ENCODE measurements around the gene RTKN2. TPM values are rescaled to one million over a fixed set of nuclear protein-coding genes. Genes with fewer than 3 reads are reported as not detected.
"Not testable (repeated sequence)": the region's sequence is repeated elsewhere in the genome, so short reads cannot be mapped to it uniquely, and the experiment has no call there.

RTKN2 gene
- total and polyA plus RNA-seq, 2 of the 4 experiments (the other 2 are of a cell fraction): 0.75 to 0.90 TPM

- H3K4me1 ChIP-seq (ENCODE audit: control insufficient read depth, insufficient read depth, low read length); BruUV-seq (replicated peaks); H3K79me1 ChIP-seq (ENCODE audit: low read depth in 1 of 2, low read length in 2 of 2); H2AK9ac ChIP-seq (replicated peaks; ENCODE audit: low read depth, low read length, poor library complexity); H3K9me3 ChIP-seq (ENCODE audit: control insufficient read depth, insufficient read depth, low read length); H3K36me3 ChIP-seq (ENCODE audit: control insufficient read depth, insufficient read depth, low read length); H3K27me3 ChIP-seq (ENCODE audit: control insufficient read depth, insufficient read depth, low read length); dilution Hi-C loops (cut with HindIII; ENCODE audit: low sequenced_read_pairs, unreplicated experiment); H4K20me1 ChIP-seq (ENCODE audit: insufficient read depth, low read length); H2AFZ ChIP-seq (replicated peaks; ENCODE audit: low read length, poor library complexity); H3K9me1 ChIP-seq (ENCODE audit: insufficient read depth, low read length): not testable (repeated sequence)
- Histone ChIP-seq H3K27ac (ENCODE audit: insufficient read depth, low read length) (peak overlapping the region; percentile 100), H4K5ac (ENCODE audit: low read depth, low read length) (peak overlapping the region; percentile 98), H3K14ac (replicated peaks; ENCODE audit: low read depth, low read length) (peak overlapping the region; percentile 92), H4K8ac (ENCODE audit: low read depth in 2 of 2, low read length in 2 of 2) (peak overlapping the region; percentile 86 to 97), H2BK20ac (ENCODE audit: low read depth, low read length) (peak overlapping the region; percentile 99), H3K23ac (ENCODE audit: low read depth, low read length) (peak overlapping the region; percentile 94; the same call in 1 of the 2 replicates), H4K91ac (ENCODE audit: insufficient read depth, low read depth, low read length) (peak overlapping the region; percentile 98), H2BK15ac (ENCODE audit: low read depth, low read length) (peak overlapping the region; percentile 90), H2BK5ac (ENCODE audit: low read depth, low read length, poor library complexity, severe bottlenecking) (peak overlapping the region; percentile 100), H3K4ac (ENCODE audit: low read depth, low read length) (peak overlapping the region; percentile 99), H2AK5ac (ENCODE audit: low read depth, low read length) (peak overlapping the region; percentile 99), H3K9ac (ENCODE audit: low read depth, low read length) (peak overlapping the region; percentile 96), H3K4me2 (ENCODE audit: low read depth, low read length) (peak overlapping the region; percentile 89), H3K56ac (ENCODE audit: extremely low read depth, insufficient read depth, low read length) (peak overlapping the region; percentile 99), H2BK120ac (ENCODE audit: low read depth, low read length) (peak overlapping the region; percentile 99), H3K18ac (ENCODE audit: low read depth, low read length) (peak overlapping the region; percentile 99), H3K4me3 (ENCODE audit: insufficient read depth, low read depth, low read length) (peak overlapping the region; percentile 50)
- POLR2A ChIA-PET (ENCODE audit: unreplicated experiment): interaction anchor here (0.6 to 1.8 kb wide), 6 partner anchors 11 to 194 kb away, joined by 3 to 16 read pairs (median 3); no protein-coding TSS in a partner anchor
- in situ Hi-C loops (cut with MboI; ENCODE audit: low sequenced_read_pairs) (loop anchor here (25.0 kb wide), 2 partner anchors 1306 to 1431 kb away; partner anchors contain the start of gene RHOBTB1), intact Hi-C loops (cut with micrococcal nuclease) (loop anchor here (1.0 to 10.0 kb wide), 3 partner anchors 147 to 498 kb away; no protein-coding TSS in a partner anchor)
- ATAC-seq (ENCODE audit: low read depth) (peak; percentile 86), DNase-seq (peak; percentile 98)
- CTCF ChIA-PET: interaction anchor here (0.6 to 0.9 kb wide), 3 partner anchors 126 to 217 kb away, joined by 3 to 5 read pairs (median 3); no protein-coding TSS in a partner anchor
- peak; percentile 95 for TF ChIP-seq FOS (IDR thresholded peaks at IDR 0.05; ENCODE audit: low read depth, low read length)
- peak; percentile 68; the same call in 1 of the 2 replicates for TF ChIP-seq MAFK (IDR thresholded peaks at IDR 0.05; ENCODE audit: low read depth, low read length)
- peak; percentile 84 for TF ChIP-seq NFE2L2 (IDR thresholded peaks at IDR 0.05; ENCODE audit: low read depth, low read length)
- peak; percentile 98 for TF ChIP-seq CEBPB (IDR thresholded peaks at IDR 0.05; ENCODE audit: low read depth, low read length)
- 0 out of 2 replicates have a peak, but pooled peaks have one; percentile 28 for TF ChIP-seq MAZ (IDR thresholded peaks at IDR 0.05; ENCODE audit: borderline replicate concordance, low read depth, low read length)
- 0 out of 2 replicates have a peak, but pooled peaks have one; percentile 13 for TF ChIP-seq RAD21 (IDR thresholded peaks at IDR 0.05; ENCODE audit: low read length)
- TF ChIP-seq BHLHE40 (IDR thresholded peaks at IDR 0.05; ENCODE audit: low read depth, low read length): peak; percentile 41; the same call in 1 of the 2 replicates
- WGBS, 2 experiments (ENCODE audit: extremely low coverage in 2 of 2, insufficient read length in 1 of 2): no CpG with 5 or more reads among the region's 4 CpGs
Observed at GRCh38 chr10:62242965-62243646, 25.5 kb downstream of the RTKN2 start.

- ATAC-seq (ENCODE audit: low read depth); H3K79me1 ChIP-seq (ENCODE audit: low read depth in 1 of 2, low read length in 2 of 2); H3K27me3 ChIP-seq (ENCODE audit: control insufficient read depth, insufficient read depth, low read length); H3K4me2 ChIP-seq (ENCODE audit: low read depth, low read length); H3K36me3 ChIP-seq (ENCODE audit: control insufficient read depth, insufficient read depth, low read length); H2AK9ac ChIP-seq (replicated peaks; ENCODE audit: low read depth, low read length, poor library complexity); H3K9me3 ChIP-seq (ENCODE audit: control insufficient read depth, insufficient read depth, low read length); BruUV-seq (replicated peaks); H4K20me1 ChIP-seq (ENCODE audit: insufficient read depth, low read length); H3K9me1 ChIP-seq (ENCODE audit: insufficient read depth, low read length); H3K56ac ChIP-seq (ENCODE audit: extremely low read depth, insufficient read depth, low read length); H3K14ac ChIP-seq (replicated peaks; ENCODE audit: low read depth, low read length); dilution Hi-C loops (cut with HindIII; ENCODE audit: low sequenced_read_pairs, unreplicated experiment); H3K9ac ChIP-seq (ENCODE audit: low read depth, low read length); H2AFZ ChIP-seq (replicated peaks; ENCODE audit: low read length, poor library complexity); H3K4me3 ChIP-seq (ENCODE audit: insufficient read depth, low read depth, low read length); DNase-seq; H3K23ac ChIP-seq (ENCODE audit: low read depth, low read length); POLR2A ChIA-PET (ENCODE audit: unreplicated experiment): not testable (repeated sequence)
- intact Hi-C loops (cut with micrococcal nuclease): loop anchor here (10.0 kb wide), 1 partner anchor 497 kb away; no protein-coding TSS in a partner anchor
- WGBS, 2 experiments (ENCODE audit: extremely low coverage in 2 of 2, insufficient read length in 1 of 2): no CpG with 5 or more reads among the region's 4 CpGs
- peak overlapping the region; percentile 96 for H3K27ac ChIP-seq (ENCODE audit: insufficient read depth, low read length)
- peak overlapping the region; percentile 75 for H4K91ac ChIP-seq (ENCODE audit: insufficient read depth, low read depth, low read length)
- peak overlapping the region; percentile 98 for H2BK5ac ChIP-seq (ENCODE audit: low read depth, low read length, poor library complexity, severe bottlenecking)
- CTCF ChIA-PET: interaction anchor here (0.6 kb wide), 1 partner anchor 344 kb away, joined by 3 read pairs; no protein-coding TSS in a partner anchor
- peak overlapping the region; percentile 81; the same call in 1 of the 2 replicates for H4K5ac ChIP-seq (ENCODE audit: low read depth, low read length)
- peak overlapping the region; percentile 91 for H2BK120ac ChIP-seq (ENCODE audit: low read depth, low read length)
- H2BK20ac ChIP-seq (ENCODE audit: low read depth, low read length): peak overlapping the region; percentile 78; the same call in 1 of the 2 replicates
- peak overlapping the region; percentile 88 for H3K18ac ChIP-seq (ENCODE audit: low read depth, low read length)
- peak overlapping the region; percentile 83 for H3K4ac ChIP-seq (ENCODE audit: low read depth, low read length)
- peaks cover 14% of the 10 kb centered on the region for H3K4me1 ChIP-seq (ENCODE audit: control insufficient read depth, insufficient read depth, low read length)
- H4K8ac ChIP-seq (ENCODE audit: low read depth in 2 of 2, low read length in 2 of 2): peak overlapping the region; percentile 29 to 75; a peak in 3 of 4 replicates
- peak overlapping the region; percentile 95 for H2AK5ac ChIP-seq (ENCODE audit: low read depth, low read length)
- in situ Hi-C loops (cut with MboI; ENCODE audit: low sequenced_read_pairs): loop anchor here (25.0 kb wide), 2 partner anchors 1304 to 1429 kb away; partner anchors contain the start of gene RHOBTB1
- H2BK15ac ChIP-seq (ENCODE audit: low read depth, low read length): peak overlapping the region; percentile 89; the same call in 1 of the 3 replicates
Observed at GRCh38 chr10:62241521-62241920, 27.1 kb downstream of the RTKN2 start.

All from IMR-90 (cell line).